Activated T-cell treated with anti-CD3 and anti-CD28 coated beads for 48 hours (primary cell): ENCODE results near the gene R3HDM1.
A peak's percentile ranks its signal among the peaks of the same experiment; 100 is the strongest.
"Not testable (repeated sequence)": the region's sequence is repeated elsewhere in the genome, so short reads cannot be mapped to it uniquely, and the experiment has no call there.

Source experiments
- DNase-seq: peaks from one replicate; pipeline ENCODE4 v3.0.0-alpha.2; 2020; ENCODE audit warnings: low read depth

Gene R3HDM1

DNA sequence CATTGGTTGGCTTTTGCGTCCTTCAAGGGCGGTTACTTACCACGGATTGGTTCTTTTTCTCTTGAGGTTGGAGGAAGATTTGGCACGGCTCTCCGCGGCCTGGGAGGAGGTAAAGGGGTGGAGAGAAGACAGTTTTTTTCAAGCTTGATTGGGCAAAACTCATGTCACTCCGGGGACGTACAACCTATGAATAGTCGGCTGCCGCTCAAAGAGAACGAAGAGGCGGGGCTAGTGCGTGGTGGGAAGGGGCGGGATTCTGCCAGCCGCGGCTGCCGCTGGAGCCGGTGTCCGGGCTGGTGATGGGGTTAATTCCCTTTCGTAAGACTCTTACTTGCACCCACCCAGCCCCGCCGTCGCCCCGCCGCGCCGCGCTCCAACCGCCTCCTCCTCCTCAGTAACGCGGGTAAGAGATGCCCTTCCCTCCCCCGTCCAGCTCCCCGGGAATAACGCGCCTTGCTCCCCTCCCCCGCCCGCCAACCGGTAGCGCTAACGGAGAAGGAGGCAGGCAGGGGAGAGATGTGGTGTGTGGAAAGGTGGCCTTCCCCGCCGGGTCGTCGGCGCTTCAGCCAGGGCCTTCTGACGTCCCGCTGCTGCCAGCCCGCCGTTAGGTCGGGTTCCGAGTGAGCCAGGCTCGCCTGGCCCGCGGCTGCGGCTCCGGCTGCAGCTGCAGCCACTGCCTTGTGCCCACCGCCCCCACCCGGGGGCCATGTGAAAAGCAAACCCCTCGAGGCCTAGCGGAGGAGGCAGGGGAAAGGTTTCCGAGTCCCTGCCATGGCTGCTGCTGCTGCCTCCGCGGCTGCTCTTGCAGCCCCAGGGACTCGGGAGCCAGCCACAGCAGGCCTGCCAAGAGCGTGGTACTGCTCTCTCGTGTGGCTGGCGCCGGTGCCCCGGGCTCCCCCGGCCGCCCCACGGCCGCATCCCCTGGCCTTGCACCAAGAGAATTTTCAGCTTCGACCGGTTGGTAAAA, at the start of gene R3HDM1:
TSS of gene R3HDM1 (plus strand) at position 254 of the 967 bp plus-strand sequence. CDS start 73,362 bp downstream, outside the sequence.
- DNase-seq = peak; percentile 90

DNA sequence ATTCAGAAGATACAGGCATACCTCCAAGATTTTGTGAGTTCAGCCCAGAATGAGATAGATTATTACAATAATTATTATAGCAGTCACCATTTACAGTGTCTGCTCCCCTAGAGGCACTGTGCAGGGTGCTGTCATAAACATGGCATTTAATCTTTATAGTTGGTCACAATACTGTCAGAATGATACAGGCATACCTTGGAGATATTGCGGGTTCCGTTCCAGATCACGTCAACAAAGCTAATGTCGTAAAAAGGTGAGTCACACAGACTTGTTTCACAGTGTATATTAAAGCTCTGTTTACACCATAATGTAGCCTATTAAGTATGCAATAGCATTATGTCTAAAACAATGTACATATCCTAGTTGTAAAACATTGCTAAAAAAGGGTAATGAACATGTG, 45.8 kb upstream of the R3HDM1 start:
- DNase-seq = no peak

DNA sequence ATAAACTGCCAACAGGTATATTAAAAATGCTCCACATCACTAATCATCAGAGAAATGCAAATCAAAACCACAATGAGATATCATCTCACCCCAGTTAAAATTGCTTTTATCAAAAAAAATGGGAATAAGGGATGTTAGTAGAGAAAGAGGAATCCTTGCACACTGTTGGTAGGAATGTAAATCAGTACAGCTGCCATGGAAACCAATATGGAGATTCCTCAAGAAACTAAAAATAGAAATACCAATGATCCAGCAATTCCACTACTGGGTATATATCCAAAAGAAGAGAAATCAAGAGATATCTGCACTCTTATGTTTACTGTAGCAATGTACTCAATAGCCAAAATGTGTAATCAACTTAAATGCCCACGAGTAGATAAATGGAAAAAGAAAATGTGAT, 40.9 kb upstream of the R3HDM1 start:
- no peak for DNase-seq

DNA sequence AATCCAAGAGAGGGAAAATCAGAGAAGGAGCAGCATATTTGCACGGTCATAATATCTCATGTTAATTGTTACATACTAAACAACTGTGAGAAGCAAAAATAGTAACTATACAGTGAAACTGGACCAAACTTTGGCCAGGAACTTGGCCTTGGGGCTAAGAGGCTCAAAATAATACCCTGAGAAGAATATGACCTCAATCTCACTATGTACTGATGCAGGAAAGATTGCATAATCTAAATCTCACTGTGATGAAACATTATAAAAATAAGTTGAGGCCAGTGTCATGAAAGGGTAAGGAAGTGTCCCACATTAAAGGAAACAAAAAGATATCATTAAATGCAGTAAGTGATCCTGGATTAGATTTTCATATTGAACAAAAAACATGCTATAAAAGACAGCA, 36.8 kb upstream of the R3HDM1 start:
- no peak for DNase-seq

DNA sequence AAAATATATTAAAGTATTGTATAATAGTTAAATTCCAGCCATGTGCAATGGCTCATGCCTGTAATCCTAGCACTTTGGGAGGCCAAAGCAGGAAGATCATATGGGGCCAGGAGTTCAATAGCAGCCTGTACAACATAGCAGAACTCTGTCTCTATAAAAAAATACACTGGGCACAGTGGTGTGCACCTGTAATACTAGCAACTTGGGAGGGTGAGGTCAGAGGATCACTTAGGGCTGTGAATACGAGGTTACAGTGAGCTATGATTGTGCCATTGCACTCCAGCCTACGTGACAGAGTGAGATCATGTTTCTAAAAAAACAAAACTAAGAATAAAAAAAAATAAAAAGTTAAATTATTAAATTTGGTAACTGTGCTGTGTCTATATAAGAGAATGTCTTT, 36.4 kb upstream of the R3HDM1 start:
- DNase-seq = no peak

DNA sequence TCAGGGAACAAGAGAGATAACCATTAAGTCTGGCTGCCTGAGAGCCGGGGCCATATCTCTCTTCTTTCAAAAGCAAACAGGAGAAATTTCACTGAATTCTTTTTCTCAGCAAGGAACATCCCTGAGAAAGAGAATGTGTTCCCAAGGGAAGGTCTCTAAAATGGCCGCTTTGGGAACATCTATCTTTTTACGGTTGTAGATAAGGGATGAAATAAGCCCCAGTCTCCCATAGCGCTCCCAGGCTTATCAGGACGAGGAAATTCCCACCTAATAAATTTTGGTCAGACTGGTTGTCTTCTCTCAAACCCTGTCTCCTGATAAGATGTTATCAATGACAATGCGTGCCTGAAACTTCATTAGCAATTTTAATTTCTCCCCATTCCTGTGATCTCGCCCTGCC, 32.7 kb upstream of the R3HDM1 start:
- DNase-seq = not testable (repeated sequence)

DNA sequence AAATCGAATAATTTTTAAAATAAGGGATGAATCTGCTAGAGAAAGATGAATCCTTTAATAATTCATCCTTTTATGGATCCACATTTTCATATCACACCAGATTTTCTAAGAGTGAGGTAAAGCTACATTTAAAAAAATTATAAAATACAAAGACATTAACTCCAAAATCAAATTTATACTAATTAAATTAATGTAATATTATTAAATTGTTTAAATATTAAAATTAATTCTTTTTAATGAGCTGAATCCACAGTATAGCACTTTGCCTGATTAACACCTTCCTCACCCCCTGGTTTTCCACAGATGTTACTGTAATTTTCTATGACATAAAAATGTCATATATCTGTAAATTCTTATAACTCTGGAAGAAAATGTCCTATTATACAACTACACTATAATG, 26.5 kb upstream of the R3HDM1 start:
- no peak for DNase-seq

DNA sequence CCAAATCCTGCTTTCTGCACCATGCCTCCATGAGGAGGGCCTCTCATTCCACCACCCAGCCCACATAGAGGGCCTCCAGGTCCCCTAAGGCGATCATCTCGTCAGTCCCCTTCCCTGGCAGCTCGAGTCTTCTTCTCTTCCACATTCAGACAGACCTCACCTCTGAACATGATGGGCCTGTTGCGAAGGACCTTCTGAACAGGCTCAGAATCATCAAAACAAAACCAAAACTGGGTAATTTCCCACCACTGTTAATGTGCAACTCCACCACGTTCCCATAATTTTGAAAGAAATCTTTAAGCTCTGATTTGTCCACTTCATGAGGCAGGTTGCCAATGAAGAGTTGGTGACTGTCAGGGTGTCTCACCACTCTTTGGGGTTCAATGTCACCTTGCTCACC, 20.7 kb upstream of the R3HDM1 start:
- no peak for DNase-seq

DNA sequence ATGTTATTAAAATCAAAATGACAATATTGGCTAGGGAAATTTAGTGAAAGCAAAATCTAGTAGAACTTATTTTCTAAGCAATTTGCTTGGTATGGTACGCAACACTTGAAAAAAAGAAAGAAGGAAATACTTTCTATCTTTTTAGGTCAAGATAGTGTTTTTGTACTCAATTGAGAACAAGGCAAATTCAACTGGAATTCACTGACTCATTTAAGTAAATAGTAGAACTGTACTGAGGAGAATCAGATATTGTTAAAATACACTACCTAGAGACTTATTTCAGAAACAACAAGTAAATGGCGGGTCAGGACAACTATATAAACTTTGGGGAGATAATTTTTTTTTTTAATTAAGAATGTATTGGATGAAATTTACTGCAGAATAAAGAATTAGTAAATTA, 19.2 kb upstream of the R3HDM1 start:
- DNase-seq = no peak

DNA sequence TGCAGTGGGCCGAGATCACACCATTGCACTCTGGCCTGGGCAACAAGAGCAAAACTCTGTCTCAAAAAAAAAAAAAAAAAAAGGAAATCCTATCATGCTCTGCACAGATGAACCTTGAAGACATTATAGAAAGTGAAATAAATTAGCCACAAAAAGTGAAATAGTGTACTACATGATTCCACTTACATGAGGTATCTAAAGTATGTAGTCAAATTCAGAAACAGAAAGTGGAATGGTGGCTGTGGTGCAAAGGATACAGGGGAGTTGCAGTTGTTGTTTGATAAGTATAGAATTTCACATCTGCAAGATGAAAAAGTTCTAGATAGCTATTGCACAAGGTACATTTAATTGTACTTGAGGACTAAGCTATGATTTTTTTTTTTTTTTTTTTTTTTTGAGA, 5.5 kb upstream of the R3HDM1 start:
- no peak for DNase-seq

DNA sequence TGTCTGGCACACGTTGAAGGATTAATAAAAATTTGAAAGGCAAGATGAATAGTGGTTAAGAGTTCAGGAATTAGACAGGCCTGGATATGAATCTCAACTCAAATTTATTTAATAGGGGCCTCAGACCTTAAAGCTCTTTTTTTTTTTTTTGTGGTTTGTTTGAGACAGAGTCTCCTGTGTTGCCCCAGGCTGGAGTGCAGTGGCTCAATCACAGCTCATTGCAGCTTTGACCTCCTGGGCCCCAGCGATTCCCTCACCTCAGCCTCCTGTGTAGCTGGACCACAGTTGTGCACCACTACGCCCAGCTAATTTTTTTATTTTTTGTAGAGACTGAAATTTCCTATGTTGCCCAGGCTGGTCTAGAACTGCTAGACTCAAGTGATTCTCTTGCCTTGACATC, 3.3 kb upstream of the R3HDM1 start:
- DNase-seq = no peak

DNA sequence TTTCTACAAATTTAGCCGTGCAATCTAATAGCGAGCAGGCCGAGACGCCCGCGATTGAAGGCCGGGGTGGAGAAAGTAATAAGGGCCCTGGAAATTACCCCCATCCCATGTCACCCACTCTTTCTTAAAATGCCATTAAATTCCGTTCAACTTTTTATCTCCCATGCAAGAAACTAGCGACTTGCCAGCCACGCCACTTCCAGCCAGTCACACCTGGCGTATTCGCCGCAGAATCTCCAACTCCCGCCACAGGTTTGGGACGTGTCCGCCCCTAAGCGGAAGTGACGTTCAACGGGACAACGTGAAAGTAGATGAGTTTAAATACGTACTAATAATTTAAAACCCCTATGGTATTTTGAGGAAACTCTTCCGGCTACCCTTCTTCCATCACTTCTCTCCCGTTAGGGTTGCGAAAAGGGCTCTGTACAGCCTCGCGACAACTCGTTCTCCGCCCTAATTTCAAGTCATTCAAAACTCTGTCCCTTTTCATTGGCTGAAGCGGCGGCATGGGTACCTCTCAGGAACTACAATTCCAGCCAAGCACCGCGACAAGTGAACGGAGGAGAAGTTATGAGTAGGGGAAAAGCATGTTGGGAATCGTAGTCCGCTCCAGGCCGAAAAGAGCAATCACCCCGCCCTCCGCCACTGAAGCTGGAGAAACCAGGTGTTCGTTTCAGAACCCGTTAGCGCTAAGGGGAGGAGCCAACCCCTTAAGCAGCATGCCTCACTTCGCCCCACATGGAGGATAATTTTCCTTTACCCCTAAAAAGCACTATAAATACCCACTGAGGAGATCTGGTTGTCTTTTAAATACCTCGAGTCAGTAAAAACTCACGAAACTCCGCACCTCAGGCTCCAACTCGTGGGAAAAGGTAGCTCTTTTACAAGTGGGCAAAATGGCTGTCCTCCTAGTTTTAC, 712 bp upstream of the R3HDM1 start, which contains the start of gene ZRANB3:
TSS of gene ZRANB3 (minus strand) at position 906 of the 918 bp plus-strand sequence.
- DNase-seq = peak; percentile 85

DNA sequence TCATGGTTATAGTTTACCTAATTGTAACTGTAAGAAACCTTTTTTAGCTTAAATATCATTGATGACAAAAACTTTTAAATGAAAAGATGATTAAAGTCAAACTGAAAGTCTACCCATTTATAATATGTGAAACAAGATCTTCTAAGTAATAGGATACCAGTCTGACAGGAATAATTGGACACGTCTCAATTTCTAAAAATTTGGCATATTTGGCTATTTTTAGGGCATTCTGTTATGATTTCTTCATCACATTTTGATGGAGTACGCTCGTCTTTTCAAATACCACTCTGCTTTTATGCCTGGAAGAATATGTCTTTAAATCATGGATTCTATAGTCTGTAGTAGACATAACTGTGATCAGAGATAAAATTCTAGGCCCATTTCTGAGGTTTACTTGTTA, 1.3 kb downstream of the R3HDM1 start:
- DNase-seq = no peak

DNA sequence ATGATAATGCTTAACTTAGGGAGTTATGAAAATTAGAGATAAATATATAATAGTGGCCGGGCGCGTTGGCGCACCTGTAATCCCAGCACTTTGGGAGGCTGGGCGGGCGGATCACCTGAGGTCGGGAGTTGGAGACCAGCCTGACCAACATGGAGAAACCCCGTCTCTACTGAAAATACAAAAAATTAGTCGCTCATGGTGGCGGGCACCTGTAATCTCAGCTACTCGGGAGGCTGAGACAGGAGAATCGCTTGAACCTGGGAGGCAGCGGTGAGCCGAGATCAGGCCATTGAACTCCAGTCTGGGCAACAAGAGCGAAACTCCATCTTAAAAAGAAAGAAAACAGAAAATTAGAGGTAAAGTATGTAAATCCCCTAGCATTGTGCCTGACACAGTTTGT, 2.3 kb downstream of the R3HDM1 start:
- not testable (repeated sequence) for DNase-seq

DNA sequence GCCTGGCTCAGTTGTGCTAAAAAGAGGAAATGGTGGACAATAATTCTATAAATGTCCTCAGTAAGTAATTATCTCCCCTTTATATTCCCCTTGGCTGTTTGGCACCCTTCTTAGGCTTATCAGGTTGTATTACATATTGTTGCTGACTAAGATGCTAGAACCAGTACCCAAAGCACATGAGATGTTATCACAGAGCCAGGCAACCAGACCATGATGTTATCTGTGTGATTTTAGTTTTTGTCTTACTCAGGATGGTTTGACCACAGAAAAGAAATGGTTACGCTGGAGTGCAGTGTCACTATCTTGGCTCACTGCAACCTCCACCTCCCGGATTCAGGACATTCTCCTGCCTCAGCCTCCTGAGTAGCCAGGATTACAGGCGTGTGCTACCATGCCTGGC, 15.2 kb downstream of the R3HDM1 start:
- DNase-seq = no peak

DNA sequence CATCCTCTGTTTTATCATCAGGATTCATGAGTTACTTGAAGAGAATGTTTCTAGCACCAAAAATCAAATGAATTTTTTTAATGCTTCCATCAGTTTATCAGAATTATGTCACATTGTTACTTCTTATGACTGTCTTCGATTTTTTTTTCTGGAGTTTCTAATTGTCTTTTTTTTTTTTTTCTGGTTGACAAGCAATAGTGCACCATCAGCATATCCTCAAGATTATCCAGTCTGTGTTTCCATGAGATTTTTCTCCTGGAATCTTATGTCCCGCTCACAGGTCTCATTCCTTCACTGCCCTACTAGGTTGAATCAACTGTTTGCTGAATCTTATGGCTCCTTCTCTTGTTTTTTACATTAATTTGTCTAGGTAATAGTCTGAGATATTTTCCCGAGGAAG, 16.0 kb downstream of the R3HDM1 start:
- DNase-seq = no peak

DNA sequence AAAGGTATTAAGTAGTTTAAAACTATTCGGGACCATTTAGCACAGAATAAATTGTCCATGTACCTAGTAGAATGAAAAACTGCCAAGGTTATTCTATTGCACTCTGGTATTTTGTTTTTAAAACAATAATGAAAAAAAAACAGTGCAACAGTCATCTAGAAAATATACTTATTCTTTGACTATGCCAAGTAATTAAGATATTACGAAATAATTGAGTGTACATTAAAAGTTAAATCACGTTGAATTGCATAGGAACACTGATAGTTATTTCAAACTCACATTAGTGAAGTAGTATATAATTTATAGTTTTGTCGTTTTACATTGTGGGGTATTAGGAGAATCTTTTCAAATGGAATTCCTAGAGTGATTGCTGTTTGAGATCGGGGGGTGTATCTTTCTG, 20.1 kb downstream of the R3HDM1 start:
- no peak for DNase-seq

DNA sequence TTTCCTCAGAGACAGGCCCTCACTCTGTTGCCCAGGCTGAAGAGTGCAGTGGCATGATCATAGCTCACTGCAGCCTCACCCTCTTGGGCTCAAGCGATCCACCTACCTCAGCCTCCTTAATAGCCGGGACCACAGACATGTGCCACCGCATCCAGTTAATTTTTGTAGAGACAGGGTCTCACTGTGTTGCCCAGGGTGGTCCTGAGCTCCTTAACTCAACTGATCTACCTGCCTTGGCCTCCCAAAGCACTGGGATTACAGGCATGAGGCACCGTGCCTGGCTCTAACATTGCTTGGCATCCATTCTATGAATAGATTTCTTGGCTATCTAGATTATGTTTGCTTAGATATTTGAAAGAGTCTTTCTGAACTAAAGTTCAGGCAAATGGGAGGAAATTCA, 21.6 kb downstream of the R3HDM1 start:
- no peak for DNase-seq

DNA sequence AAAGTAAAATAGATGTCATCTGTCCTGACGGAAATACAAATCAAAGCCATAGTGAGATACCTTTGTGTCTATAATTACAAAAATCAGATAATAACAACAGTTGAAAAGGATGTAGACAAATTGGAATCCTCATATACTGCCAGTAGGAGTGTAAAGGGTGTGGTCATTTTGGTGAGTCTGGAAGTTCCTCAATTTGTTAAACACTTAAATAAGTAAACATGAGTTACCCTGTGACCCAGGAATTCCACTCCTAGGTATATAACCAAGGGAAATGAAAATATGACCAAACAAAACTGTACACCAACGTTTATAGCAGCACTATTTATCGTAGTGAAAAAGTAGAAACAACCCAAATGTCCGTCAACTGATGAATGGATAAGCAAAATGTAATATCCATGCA, 24.0 kb downstream of the R3HDM1 start:
- no peak for DNase-seq

DNA sequence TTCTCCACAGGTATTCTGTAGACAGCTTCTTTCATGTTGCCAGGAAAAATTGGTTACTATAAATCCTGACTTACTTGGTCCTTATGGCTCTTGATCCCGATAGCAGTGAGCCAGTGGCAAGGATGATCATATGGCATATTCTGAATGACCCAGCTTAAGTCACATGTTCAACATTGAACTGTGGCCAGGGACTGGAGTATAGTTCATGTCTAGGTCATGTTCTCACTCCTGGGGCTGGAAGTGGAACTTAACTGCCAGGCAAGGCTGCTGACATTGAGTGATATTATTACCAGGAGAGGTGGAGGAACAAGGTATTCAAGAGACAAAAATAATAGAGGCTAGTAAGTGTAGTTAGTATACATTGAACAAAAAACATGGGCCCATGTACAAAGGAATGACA, 26.2 kb downstream of the R3HDM1 start:
- no peak for DNase-seq

DNA sequence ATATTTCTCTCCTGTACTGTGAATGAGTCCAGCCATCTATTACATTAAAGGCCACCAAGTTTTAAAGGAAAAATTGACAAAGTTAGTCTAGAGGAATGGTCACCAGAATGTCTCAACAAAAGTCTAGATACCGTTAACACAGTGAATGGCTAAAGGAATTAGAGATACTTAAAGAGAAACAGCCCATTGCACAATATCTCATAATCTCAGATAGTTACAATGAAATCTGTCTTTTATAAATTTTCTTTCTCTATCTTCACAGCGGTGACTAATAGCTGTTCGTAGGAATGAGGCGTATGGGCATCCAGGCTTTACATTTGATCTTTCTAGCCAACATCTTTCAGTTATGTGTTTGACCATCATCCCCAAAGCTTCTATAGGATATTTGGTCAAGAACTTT, 30.6 kb downstream of the R3HDM1 start:
- no peak for DNase-seq

DNA sequence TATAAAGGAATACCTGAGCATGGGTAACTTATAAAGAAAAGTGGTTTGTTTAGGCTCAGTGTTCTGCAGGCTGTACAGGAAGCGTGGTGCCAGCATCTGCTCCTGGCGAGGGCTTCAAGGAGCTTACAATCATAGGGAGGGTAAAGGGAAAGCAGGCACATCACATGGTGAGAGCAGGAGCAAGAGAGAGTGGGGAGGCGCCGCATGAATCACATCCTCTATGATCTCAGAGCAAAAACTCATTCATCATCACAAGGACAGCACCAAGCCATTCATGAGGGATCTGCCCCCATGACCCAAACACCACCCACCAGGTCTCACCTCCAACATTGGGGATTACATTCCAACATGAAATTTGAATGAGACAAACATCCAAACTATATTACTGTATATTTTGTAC, 32.5 kb downstream of the R3HDM1 start:
- no peak for DNase-seq

DNA sequence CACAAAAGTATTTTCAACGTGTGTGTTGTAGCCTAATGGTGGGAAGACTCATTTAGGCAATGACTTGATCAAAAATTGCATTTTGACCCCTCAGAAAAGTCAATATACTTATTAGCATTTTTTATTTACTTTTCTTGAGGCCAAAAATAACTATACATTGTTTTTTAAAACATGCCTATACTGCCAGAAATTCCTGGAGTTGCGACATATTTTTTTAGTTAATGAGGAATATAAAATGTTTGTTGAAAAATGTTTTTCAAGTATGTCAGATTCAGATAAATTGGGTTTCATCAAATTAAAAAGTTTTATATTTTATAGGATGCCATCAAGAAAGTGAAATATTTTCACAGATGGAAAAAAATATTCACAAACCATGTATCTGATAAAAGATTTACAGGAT, 39.6 kb downstream of the R3HDM1 start:
- no peak for DNase-seq
